ENCODE results near the gene KATNIP. TPM values are rescaled to one million over a fixed set of nuclear protein-coding genes. Genes with fewer than 3 reads are reported as not detected.

KATNIP gene
- total and polyA plus RNA-seq, 8 donors, result 18.1 to 29.2 (median 21.2) TPM

DNA sequence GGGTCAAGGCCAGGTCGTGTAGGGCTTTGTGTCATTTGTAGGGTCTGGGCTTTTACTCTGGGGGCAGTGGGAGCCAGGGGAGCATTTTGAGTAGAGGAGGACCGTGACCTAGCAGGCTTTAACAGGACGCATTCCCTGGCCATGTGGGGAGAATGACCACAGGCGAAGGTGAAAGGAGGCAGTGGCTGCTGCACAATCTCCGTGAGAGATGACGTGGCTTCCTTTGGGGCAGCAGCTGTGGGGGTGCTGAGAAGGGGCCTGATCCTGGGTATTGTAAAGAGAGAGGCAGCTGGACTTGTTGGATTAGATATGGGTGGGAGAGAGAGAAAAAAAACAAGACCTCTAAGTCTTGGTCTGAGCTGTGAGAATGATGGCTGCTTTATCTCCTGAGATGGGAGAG lies 46.0 kb downstream of the KATNIP start:
- Histone ChIP-seq H3K27me3 (no peaks in the 10 kb centered on the region), H3K9me3 (no peaks in the 10 kb centered on the region), H3K27ac (no peak overlapping the region), H3K36me3 (peaks cover 0 to 3% of the 10 kb centered on the region in 2 donors), H3K4me3 (no peak overlapping the region), H3K4me1 (no peaks in the 10 kb centered on the region)
- ATAC-seq (no peak), DNase-seq (no peak)
- TF ChIP-seq, protein P1, sequence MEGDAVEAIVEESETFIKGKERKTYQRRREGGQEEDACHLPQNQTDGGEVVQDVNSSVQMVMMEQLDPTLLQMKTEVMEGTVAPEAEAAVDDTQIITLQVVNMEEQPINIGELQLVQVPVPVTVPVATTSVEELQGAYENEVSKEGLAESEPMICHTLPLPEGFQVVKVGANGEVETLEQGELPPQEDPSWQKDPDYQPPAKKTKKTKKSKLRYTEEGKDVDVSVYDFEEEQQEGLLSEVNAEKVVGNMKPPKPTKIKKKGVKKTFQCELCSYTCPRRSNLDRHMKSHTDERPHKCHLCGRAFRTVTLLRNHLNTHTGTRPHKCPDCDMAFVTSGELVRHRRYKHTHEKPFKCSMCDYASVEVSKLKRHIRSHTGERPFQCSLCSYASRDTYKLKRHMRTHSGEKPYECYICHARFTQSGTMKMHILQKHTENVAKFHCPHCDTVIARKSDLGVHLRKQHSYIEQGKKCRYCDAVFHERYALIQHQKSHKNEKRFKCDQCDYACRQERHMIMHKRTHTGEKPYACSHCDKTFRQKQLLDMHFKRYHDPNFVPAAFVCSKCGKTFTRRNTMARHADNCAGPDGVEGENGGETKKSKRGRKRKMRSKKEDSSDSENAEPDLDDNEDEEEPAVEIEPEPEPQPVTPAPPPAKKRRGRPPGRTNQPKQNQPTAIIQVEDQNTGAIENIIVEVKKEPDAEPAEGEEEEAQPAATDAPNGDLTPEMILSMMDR (IDR thresholded peaks at IDR 0.05), result no peak
- intact Hi-C loops (cut with DNase I), result no loop called here

DNA sequence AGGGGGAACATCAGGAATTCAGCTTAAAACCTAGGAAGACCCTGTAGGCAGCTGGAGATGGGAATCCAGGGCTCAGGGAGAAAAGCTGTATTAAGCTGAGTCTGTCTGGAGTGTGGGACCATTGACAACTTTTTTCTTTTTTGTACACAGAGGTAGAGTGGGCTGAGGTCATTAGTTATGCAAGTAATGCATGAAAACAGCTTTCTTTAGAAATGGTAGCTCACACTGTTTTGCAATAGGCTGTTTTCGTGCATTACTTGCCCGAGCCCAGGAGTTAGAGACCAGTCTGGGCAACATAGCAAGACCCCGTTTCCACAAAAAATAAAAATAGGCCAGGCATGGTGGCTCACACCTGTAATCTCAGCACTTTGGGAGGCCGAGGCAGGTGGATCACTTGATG lies 46.5 kb downstream of the KATNIP start:
- Histone ChIP-seq H3K27me3 (no peaks in the 10 kb centered on the region), H3K4me3 (no peak overlapping the region), H3K27ac (no peak overlapping the region), H3K4me1 (no peaks in the 10 kb centered on the region), H3K36me3 (peaks cover 0 to 3% of the 10 kb centered on the region in 2 donors), H3K9me3 (no peaks in the 10 kb centered on the region)
- TF ChIP-seq, protein P1 (IDR thresholded peaks at IDR 0.05), result no peak
- no peak for ATAC-seq
- no peak for DNase-seq
- intact Hi-C loops (cut with DNase I), result no loop called here

- Histone ChIP-seq H3K36me3 (peaks cover 0 to 2% of the 10 kb centered on the region in 2 donors), H3K4me1 (no peaks in the 10 kb centered on the region), H3K27ac (no peak overlapping the region), H3K9me3 (no peaks in the 10 kb centered on the region), H3K4me3 (no peak overlapping the region), H3K27me3 (no peaks in the 10 kb centered on the region)
- intact Hi-C loops (cut with DNase I), result no loop called here
- DNase-seq, result no peak
- TF ChIP-seq, protein P1 (IDR thresholded peaks at IDR 0.05), result no peak
- ATAC-seq, result no peak
Observed at GRCh38 chr16:27597361-27597760, 47.4 kb downstream of the KATNIP start.

- DNase-seq (no peak), ATAC-seq (no peak)
- no peaks in the 10 kb centered on the region for H3K4me1 ChIP-seq
- no peaks in the 10 kb centered on the region for H3K36me3 ChIP-seq
- no peak overlapping the region for H3K27ac ChIP-seq
- H3K9me3 ChIP-seq, result no peaks in the 10 kb centered on the region
- TF ChIP-seq, protein P1 (IDR thresholded peaks at IDR 0.05), result no peak
- H3K27me3 ChIP-seq, result no peaks in the 10 kb centered on the region
- intact Hi-C loops (cut with DNase I), result no loop called here
- no peak overlapping the region for H3K4me3 ChIP-seq
Observed at GRCh38 chr16:27598220-27598619, 48.3 kb downstream of the KATNIP start.

DNA sequence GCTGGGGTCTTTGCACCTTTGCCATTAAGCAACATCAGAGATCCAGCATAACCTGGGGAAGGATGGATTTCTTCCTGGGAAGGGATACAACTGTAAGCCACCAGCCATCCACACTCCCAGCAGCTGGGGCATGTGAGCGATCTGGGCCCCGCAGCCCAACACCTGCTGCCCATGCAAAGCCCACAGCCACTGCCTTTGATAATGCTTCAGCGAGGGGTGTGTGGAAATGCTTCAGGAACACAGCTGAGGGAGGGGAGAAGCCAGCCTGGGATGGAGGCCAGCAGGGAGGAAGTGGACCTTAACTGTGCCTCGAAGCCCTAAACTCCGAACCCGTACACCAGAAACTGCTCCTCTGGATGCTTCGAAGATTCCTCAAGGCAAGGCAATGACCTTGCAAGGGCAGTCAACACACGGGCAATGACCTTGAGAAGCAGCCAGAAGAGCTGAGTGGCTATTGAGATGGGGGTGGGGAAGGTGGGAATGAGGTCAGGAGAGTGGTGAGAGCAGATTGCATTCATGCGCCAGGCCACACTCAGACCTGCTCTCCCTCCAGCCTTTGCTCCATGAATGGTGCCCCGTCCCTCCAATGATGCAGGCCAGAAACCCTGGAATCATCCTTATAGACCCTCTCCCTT lies 49.1 kb downstream of the KATNIP start:
- TF ChIP-seq, protein P1 (IDR thresholded peaks at IDR 0.05), result no peak
- ATAC-seq, result no peak
- intact Hi-C loops (cut with DNase I), result no loop called here

More for the DNA sequence above, 49.1 kb downstream of the KATNIP start:
- no peak for DNase-seq
- Histone ChIP-seq H3K9me3 (no peaks in the 10 kb centered on the region), H3K27me3 (no peaks in the 10 kb centered on the region), H3K27ac (no peak overlapping the region), H3K4me3 (no peak overlapping the region), H3K36me3 (no peaks in the 10 kb centered on the region), H3K4me1 (no peaks in the 10 kb centered on the region)
